Germinal center (tissue), 1 donor: ENCODE measurements around the gene TWF2.

Source experiments
- DNase-seq: peaks from one replicate; pipeline ENCODE4 v3.0.0; 2012; ENCODE audit warnings: mixed read lengths, low spot score

TWF2 gene

GRCh38 chr3:52222319-52223221 lies 16.4 kb downstream of the TWF2 start:
- no peak for DNase-seq

DNA sequence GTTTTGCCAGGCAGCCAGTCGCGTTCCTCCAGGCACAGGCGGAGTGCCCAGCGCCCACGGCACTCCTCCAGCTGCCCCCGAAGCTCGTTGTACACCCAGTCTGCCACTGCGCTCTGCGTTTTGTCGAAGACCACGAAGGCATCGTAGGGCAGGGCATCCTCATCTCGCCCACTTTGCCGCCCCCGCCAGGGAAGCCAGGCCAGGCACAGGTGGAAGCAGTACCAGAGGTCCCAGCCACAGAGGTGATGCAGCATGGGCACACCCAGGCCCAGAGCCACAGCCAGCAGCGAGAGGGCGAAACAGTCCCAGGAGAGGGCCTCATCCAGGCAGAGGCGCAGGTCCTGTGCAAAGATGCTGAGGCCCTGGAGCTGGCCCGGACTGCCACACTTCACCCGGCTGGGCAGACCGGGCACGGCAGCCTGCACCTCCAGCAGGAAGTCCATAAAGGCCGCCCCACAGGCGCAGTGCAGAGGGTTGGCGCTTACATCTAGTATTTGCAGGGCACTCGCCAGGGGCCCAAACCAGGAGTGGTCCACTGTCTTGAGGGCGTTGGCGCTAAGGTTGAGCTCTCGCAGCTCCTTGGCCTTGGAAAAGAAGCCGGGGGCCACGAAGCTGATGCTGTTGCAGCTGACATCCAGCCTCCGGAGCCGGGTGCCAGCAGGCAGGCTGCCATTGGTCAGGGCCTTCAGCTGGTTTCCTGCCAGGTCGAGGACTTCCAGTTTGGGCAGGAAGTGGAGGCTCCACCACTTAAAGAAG lies 17.2 kb downstream of the TWF2 start:
- DNase-seq, result no peak

- DNase-seq, result no peak
Observed at GRCh38 chr3:52221141-52221562, 17.8 kb downstream of the TWF2 start.

- DNase-seq, result peak; percentile 84
Observed at GRCh38 chr3:52220380-52221026, 18.5 kb downstream of the TWF2 start.

DNA sequence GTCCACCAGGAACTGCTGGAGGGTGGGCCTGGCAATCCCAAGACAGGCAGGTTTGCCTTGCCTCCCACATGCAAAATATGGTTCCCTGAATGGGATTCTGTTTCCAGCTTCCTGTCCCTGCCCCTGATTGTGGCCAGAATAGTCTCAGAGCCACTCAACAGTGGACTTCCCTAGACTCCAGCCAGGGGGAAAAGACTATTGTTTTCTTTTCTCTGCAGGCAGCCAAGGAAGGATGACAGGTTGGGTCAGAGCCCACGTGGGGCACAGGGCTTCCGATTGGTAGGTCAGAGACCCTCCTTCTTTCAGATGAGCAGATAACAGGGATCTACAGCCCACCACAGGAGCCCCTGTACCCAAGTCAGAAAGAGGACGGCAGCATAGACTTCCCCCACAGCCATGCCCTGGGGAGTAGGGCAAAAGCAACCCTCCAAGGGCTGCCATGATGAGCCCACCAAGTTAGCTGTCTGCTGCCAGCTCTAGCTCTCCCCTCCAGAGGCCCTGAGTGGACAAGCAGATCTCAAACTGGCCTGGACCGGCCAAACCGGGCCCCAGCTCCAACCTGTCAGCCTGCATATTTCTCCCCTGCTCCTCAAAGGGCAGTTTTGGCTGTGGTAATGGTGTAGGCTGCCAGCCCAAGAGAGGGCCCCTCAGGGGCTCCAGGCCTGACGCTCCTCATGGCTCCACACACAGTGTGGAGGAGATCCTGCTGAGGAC lies 19.9 kb downstream of the TWF2 start:
- no peak for DNase-seq

DNA sequence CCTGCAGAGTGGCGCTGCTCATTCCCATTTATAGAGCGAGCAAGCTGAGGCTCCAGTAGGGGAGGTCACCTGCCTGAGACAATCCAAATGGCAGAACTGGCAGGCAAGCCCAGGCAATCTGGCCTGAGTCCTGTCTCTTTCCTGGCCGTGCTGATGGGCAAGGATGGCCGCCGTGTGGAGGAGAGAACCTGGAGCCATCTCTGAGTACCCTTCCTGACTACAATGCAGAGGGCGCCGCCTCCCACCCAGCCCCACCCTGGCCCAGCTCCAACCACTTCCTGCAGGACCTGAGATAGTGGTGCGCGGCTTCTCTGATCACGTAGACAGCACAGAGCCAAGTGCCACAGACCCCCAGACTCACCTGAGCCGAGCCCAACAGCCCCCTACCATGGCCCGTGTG lies 20.5 kb downstream of the TWF2 start:
- no peak for DNase-seq

GRCh38 chr3:52218026-52218425 lies 20.9 kb downstream of the TWF2 start:
- no peak for DNase-seq

GRCh38 chr3:52217409-52217805 lies 21.6 kb downstream of the TWF2 start:
- no peak for DNase-seq

DNA sequence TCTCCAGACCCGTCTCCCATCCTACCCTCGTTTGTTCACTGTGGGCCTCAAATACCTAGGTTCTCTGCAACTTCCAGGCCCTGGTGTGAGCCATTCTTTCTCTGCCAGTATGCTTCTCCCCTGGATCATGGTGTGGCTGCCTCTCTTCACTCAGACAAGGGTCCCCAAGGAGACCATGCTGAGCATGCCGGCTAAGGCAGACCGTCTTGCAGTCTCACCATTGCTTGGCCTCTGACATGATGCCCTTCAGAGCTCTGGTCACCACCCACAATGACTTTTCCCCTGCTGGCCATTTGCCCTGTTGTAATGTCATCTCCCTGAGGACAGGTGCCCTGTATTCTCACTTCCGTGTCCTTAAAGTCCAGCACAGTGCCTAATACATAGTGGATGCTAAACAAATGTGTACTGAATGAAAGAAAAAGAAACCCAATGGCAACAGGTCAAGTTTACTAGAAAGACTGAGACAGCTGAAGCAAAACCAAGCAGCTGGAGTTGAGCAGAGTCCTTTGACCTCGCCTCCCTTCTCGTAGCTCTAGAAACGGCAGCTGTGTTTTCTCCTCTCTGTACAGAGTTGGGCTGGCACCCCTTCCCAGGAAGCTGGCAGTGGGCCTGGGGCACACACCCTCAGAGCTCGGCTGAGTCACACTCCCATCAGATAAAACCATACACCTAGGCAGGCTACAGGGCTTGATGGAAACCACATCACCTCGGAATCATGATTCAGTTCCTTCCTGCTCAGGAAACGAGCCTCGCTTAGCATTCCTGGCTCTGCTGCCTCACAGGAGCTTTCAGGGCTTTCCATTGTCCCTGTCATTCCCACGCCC lies 22.2 kb downstream of the TWF2 start:
- no peak for DNase-seq

DNA sequence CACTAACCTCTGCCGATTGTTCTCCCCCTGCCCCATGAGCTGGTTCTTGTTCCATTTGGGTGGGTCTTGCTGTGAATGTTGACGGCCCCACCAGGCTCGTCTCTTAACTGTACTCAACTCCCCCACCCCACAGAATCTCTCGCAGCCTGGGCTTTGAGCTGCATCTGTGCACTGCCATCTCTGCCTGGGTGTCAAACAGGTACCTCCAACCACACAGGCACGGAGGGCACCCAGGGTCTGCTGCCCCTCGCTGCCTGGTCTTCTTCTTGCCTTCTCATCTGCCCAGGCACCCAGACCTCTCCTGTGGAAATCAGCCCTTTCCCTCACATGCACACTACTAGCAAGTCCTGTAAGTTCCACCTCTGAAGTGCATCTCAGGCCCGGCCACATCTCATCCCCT lies 23.6 kb downstream of the TWF2 start:
- DNase-seq, result no peak

GRCh38 chr3:52213901-52214300 lies 25.1 kb downstream of the TWF2 start:
- DNase-seq, result no peak

DNA sequence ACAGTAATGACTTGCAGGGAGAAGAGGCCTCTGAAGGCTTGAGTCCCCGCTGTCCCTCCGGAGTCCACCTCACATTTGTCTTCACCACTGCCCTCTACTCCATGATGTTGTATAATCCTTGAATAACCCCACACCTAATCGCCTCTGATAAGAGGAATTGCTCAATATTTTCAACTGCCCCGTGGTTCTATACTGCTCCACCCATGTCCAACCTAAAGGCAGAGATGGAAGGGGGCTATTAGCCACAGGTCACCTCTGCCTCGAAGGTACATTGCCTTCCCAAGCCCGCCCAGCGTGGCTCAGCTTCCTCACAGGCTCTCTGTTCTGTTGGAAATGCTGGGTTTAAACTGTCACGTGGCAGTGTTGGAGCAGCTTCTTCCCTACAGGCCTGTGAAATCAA lies 26.0 kb downstream of the TWF2 start:
- DNase-seq, result no peak

DNA sequence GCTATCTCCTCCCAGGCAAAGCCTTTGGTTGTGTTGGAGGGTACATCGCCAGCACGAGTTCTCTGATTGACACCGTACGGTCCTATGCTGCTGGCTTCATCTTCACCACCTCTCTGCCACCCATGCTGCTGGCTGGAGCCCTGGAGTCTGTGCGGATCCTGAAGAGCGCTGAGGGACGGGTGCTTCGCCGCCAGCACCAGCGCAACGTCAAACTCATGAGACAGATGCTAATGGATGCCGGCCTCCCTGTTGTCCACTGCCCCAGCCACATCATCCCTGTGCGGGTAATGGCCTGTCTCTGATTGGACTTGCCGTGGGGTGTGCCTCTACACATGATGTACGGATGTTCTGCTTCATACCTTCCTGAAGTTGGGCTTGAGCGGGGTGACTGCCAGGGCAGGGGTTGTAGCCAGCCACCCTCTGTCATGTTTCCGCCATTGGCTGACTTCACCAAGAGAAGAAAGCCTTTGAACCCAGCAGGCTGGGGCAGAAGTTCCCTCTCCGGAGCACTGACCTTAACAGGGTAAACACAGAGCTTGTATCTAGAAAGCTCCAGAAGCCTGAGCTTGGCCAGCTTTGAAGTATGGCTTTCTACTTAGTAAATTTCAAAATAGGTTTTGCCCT lies 27.6 kb downstream of the TWF2 start:
- DNase-seq, result no peak

DNA sequence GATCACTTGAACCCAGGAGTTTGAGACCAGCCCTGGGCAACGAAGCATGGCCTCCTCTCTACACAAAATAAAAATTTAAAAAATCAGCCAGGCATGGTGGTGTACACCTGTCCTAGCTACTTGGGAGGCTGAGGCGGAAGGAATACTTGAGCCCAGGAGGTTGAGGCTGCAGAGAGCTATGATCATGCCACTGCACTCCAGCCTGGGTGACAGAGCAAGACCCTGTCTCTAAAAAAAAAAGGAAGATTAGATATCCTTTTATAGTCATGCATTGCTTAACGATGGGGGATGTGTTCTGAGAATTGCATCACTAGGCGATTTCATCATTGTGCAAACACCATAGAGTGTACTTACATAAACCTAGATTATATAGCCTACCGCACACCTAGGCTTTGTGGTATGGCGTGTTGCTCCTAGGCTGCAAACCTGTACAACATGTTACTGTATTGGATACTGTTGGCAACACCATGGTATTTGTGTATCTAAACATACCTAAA lies 28.4 kb downstream of the TWF2 start:
- no peak for DNase-seq

DNA sequence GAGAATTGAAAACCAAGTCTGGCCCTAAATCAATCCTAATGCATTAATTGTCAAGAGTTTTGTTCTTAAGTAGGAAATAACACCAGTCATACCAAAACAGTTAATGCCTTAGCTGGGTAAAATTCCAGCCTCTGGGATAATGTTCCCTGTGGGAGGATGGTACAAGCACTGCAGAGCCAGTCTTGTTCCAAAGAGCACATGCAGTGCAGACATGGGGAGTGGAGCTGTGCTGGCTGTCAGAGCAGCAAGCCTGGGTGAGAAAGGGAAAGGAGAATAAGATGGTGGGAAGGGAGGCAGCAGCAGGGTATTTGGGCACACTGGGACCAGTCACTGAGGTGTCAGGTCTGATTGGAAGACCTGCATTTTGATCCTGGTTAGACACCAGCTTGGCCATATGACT lies 28.9 kb downstream of the TWF2 start:
- DNase-seq, result no peak

DNA sequence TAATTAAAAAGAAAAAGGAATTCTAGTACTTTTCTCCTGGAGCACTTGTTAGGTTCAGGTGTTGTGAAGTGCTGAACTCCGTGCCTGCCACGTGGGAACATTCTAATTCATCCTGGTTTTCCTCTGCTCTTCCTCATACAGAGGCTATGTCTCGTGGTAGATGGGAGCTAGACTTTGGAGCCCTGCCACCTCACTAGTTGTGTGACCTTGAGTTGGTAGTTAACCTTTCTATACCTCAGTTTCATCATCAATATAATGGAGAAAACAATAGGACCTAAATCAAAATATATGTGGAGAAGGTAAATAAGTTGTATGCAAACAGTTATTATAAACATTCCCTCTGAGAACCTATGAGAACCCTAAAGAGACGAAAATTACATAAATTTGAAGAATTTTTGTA lies 30.4 kb downstream of the TWF2 start:
- no peak for DNase-seq

GRCh38 chr3:52205727-52206372 lies 33.1 kb downstream of the TWF2 start:
- DNase-seq, result no peak

DNA sequence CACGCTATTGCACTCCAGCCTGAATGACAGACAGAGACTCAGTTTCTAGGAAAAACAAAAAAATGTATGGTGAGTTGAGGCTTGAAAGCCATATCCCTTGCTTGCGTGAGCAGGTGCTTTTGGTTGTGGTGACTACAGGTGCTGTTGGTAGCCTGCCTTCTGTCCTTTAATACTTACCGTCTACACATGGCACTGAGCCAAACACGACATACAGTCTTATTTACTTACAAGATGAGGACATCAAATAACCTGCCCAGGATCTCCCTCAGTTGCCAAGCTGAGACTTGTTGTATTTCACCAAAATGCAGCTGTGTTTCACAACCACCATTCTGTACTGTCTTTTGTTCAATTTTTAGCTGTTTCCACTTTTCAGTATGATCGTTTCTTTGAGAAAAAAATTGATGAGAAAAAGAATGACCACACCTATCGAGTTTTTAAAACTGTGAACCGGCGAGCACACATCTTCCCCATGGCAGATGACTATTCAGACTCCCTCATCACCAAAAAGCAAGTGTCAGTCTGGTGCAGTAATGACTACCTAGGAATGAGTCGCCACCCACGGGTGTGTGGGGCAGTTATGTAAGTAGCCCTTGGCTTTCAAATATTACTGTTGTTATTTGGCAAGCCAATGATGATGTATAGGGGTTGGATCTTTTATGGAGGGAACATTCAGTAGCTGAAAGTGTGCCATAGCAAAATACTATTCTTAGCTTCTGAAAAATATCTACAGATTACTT lies 34.5 kb downstream of the TWF2 start:
- no peak for DNase-seq

- no peak for DNase-seq
Observed at GRCh38 chr3:52203701-52204100, 35.3 kb downstream of the TWF2 start.
